GM12891 (cell line): ENCODE results near the gene ADAMTSL1.

Experiments used
- DNase-seq: peaks from one replicate; pipeline ENCODE4 v3.0.0; 2011; ENCODE audit warnings: low spot score; ENCODE audit not compliant: insufficient read length
- FAIRE-seq: peaks from 2 replicates; lab custom pipeline; 2011; peaks lifted over from hg19 to GRCh38; lab: Jason Lieb, UNC
- PAX5 ChIP-seq: IDR thresholded peaks from 2 replicates; pipeline ENCODE4 v1.6.1; 2011; ENCODE audit warnings: low read length, moderate library complexity, mild to moderate bottlenecking; ENCODE audit not compliant: insufficient read depth, severe bottlenecking
- POLR2A ChIP-seq: IDR thresholded peaks from 2 replicates; pipeline ENCODE4 v1.6.1; 2011; ENCODE audit warnings: low read depth, low read length, control low read depth
- POLR2AphosphoS5 ChIP-seq: IDR thresholded peaks from 2 replicates; pipeline ENCODE4 v1.6.1; 2011; ENCODE audit warnings: low read depth, low read length, control low read depth
- POU2F2 ChIP-seq: IDR thresholded peaks from 2 replicates; pipeline ENCODE4 v1.6.1; 2011; ENCODE audit warnings: low read depth, mild to moderate bottlenecking, control low read depth, low read length, moderate library complexity
- SPI1 ChIP-seq: IDR thresholded peaks from 2 replicates; pipeline ENCODE4 v1.6.1; 2011; ENCODE audit warnings: low read depth, low read length, control low read depth
- TAF1 ChIP-seq: IDR thresholded peaks from 2 replicates; pipeline ENCODE4 v1.6.1; 2011; ENCODE audit warnings: low read depth, low read length, control low read depth

Gene ADAMTSL1

DNA sequence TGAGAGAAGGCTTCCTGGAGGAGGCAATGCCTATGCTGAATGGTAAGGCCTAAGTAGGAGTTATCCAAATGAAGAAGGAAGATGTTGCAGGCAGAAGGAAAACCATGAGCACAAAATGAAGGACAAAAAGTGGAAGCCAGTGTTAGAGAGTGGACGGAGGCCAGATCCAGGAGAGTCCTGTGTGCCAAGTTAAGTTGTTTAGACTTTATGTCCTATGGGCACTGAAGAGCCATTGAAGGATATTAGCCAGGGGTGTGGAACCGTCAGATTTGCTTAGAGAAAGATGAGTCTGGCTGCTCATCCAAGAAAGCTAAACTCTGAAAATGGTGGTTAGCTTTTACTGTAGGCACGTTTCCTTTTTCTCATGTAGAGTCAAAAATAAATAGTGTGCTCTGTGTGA is 254.7 kb downstream of the ADAMTSL1 start:
- no peak for TF ChIP-seq PAX5
- TF ChIP-seq SPI1: no peak
- no peak for TF ChIP-seq POU2F2
- TF ChIP-seq POLR2AphosphoS5: no peak
- TF ChIP-seq TAF1: no peak
- TF ChIP-seq POLR2A: no peak

GRCh38 chr9:18730241-18730640 is 256.3 kb downstream of the ADAMTSL1 start:
- no peak for TF ChIP-seq SPI1
- no peak for TF ChIP-seq TAF1
- FAIRE-seq (no peak), DNase-seq (no peak)

More for the DNA sequence above, 254.7 kb downstream of the ADAMTSL1 start:
- DNase-seq: no peak
- FAIRE-seq: no peak

DNA sequence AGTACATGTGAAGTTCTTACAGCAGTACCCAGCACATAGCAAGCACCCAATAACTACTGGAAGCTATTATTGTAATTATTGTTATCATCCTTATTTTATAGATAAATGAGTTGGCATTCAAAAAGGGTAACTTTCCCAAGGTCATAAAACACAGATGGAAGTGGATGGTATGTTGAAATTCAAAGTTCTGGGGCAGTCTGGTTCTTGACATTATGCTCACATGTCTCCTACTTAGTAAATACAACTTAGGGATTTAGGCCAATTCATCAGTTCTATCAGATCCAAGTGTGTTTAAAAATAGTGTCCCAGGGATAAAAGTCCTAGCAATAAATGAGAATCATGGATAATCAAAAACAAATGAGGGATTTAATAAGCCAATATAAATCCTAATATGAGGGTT is 265.2 kb downstream of the ADAMTSL1 start:
- FAIRE-seq (no peak), DNase-seq (no peak)
- TF ChIP-seq POLR2AphosphoS5: no peak
- TF ChIP-seq PAX5: no peak
- no peak for TF ChIP-seq POLR2A
- no peak for TF ChIP-seq TAF1
- TF ChIP-seq POU2F2: no peak
- TF ChIP-seq SPI1: no peak

DNA sequence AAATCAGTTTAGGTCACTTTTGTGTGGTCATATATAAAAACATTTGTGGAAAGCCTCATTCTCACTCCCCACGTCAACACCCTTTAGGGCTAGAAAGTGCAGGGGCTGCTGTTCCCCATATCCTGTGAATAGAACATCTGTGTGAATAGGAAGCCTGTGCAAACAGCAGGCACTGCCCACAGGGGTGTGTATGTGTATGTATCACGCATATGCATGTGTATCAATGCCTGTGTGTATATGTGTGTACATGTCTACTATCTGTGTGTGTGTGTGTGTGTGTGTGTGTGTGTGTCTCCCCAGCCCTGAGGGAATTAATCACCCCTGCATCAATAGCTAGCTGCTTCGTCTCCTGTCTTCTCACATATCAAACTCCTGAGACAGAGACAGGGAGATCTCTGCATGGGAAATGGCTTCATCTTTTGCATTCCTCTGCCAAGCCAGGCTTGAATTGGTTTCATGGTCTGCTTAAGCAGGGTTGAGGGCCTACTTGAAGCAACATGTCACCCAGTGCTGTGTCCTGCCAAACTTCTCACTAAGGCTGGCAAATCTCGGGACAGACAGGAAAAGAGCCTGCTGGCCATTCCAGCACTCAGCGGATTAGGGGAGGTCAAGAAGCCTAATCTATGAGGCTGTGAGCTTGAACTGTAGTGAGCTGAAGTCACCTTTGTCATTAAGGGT is 265.8 kb downstream of the ADAMTSL1 start:
- DNase-seq: no peak
- no peak for FAIRE-seq
- TF ChIP-seq SPI1 (no peak), PAX5 (no peak), POLR2A (no peak), POLR2AphosphoS5 (no peak)

GRCh38 chr9:18741359-18741758 is 267.4 kb downstream of the ADAMTSL1 start:
- FAIRE-seq (no peak), DNase-seq (no peak)
- TF ChIP-seq TAF1: no peak
- no peak for TF ChIP-seq POLR2AphosphoS5
- TF ChIP-seq PAX5: no peak
- no peak for TF ChIP-seq SPI1
- TF ChIP-seq POLR2A: no peak
- TF ChIP-seq POU2F2: no peak

- FAIRE-seq: no peak
- no peak for DNase-seq
- no peak for TF ChIP-seq POLR2A
- no peak for TF ChIP-seq SPI1
- TF ChIP-seq PAX5: no peak
- no peak for TF ChIP-seq POLR2AphosphoS5
- no peak for TF ChIP-seq POU2F2
- TF ChIP-seq TAF1: no peak
Observed at GRCh38 chr9:18741945-18742344, 268.0 kb downstream of the ADAMTSL1 start.

DNA sequence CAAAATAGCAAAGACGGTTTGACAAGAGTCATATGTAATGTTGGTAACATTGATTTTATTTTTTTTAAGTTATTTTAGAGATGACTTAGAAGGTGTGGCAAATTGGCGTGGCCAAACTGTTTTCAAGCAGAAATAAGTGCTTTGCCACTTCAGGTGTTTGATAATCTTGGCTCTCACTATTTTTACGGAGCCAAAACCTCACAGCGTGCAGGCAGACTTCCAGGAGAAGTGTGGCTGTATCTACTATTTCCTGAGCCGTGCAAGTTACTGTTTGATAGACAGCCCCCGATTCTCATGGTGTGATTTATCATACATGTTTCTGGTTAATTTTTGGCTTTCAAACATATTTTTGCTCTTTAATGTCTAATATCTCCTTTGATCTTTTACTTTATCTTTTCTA is 269.5 kb downstream of the ADAMTSL1 start:
- FAIRE-seq: no peak
- no peak for DNase-seq
- no peak for TF ChIP-seq TAF1
- no peak for TF ChIP-seq POLR2AphosphoS5
- no peak for TF ChIP-seq POLR2A
- TF ChIP-seq SPI1: no peak

DNA sequence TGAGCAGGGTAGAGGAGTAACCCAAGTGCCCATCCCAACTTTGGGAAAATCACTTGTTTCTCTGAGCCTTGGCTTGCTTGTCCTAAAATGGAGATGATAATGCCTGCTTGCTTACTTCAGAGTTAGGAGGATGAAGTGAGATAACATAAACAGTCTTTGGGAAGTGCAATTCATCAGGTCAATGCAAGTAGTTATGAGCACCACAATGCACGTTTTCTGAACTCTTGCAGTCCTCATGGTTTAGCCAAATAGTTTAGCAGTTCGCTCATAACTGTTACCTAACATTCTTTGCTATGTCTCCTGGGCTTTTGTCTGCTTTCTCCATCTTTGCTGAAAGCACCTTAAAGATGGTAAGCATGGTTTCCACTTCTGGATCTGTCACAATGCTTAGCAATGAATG is 270.0 kb downstream of the ADAMTSL1 start:
- TF ChIP-seq POLR2A: no peak
- FAIRE-seq (no peak), DNase-seq (no peak)

DNA sequence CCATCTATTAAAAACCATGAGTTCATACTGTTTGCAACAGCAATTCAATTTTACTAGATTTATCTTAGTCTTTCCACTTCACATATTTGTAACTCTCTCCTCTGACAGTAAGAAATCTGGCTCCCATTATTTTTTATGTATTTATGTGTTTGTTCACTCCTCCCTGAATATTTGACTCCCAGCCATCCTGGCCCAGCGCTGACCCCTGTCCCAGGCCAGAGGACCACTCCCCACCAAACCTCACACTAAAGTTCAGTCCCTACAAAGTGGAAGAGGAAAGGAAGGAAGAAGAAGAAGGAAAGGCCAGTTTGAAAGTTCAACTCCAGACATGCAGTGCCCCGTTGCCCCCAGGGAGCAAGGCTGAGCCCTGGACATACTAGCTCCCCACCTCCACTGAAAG is 271.8 kb downstream of the ADAMTSL1 start:
- TF ChIP-seq PAX5 (no peak), POLR2A (no peak), POU2F2 (no peak), SPI1 (no peak), TAF1 (no peak), POLR2AphosphoS5 (no peak)
- FAIRE-seq (no peak), DNase-seq (no peak)

DNA sequence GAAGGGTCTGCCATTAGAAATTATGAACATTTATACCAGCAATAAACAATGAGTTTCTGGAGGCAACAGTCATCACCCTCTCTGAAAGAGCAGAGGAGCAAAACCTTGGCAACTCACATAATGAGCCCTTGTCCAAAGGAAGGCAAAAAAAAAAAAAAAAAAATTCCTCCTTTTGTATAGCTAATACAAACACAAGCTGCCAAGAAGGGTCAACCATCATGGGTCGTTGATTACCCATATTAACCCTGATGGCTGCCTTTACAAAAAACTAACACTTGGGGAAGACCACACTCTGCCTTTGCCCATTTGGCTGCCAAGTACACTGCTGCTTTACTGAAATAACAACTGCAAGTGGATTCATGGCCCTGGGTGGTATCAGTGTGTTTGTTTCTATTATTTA is 272.7 kb downstream of the ADAMTSL1 start:
- FAIRE-seq: no peak
- DNase-seq: no peak
- no peak for TF ChIP-seq TAF1

DNA sequence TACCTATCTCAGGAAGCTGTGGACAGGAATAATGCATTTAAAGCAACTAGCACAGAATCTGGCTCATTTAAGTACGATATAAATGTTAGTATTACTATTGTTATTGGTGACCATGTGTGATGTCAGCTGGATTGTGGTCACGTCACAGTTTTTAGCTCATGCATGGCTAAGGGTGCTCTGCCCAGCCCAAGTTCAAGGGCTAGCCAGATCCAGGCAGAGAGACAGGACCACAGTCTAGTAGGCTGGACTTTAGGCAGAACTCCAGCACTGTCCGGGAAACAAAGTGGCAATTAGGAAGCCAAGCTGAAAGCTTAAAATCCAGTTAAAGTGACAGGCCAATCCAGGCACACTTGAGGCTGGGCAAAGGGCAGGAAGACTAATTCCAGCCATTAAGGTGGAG is 273.6 kb downstream of the ADAMTSL1 start:
- DNase-seq (no peak), FAIRE-seq (no peak)
- TF ChIP-seq POLR2AphosphoS5: no peak
- no peak for TF ChIP-seq PAX5
- TF ChIP-seq POU2F2: no peak
- TF ChIP-seq TAF1: no peak
- no peak for TF ChIP-seq SPI1
- no peak for TF ChIP-seq POLR2A
